IPS-18c (cell line): Measurements from ENCODE around the gene FAT1.

Experiments used
- H3K4me3 ChIP-seq: 2 replicates; pipeline ENCODE4 v1.7.0; 2013; ENCODE audit warnings: low read depth, mild to moderate bottlenecking, low read length, moderate library complexity; ENCODE audit not compliant: insufficient read depth
- H3K9me3 ChIP-seq: one replicate; pipeline ENCODE4 v1.6.1; 2013; ENCODE audit warnings: mild to moderate bottlenecking, low read length, moderate library complexity; ENCODE audit not compliant: control insufficient read depth, insufficient read depth

FAT1 gene

DNA sequence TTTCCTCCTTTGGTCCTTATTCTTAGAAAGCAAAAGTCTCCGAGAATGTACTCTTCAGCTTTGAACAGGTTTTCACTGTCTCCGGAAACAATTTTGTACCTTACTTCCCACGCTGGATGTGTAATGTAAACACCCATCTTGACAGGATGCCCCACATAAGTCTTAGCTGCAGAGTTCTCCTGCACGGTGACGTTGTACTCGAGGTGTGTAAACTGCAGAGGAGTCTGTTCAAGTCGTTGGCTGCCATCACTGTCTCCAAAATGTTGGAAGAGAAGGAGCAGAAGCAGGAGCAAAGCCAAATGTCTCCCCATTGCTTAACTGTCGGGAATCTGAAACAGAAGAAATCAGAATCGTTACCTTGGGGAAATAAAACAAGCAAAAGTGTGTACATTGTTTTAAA, 14.1 kb downstream of the FAT1 start:
- Histone ChIP-seq H3K4me3 (no peak overlapping the region), H3K9me3 (peaks cover 2% of the 10 kb centered on the region)

DNA sequence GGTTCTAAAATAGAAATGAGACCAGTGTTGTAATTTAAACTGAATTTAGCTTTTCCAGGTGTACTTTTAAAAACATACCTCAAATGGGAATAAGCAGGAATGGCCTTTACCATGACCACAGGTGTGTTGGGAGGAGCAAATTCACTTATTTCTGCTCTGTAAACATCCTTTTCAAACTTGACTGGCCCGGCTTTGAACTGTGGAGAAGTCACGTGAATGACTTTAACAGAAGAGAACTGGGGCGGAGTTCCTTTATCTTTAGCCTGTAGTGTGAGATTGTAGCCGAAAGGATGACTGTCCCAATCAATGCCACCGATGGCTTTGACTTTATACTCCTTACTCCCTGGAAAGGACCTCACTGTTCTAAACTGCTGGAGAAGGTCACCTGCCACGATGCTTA, 15.1 kb downstream of the FAT1 start:
- H3K4me3 ChIP-seq: no peak overlapping the region
- H3K9me3 ChIP-seq: no peaks in the 10 kb centered on the region

DNA sequence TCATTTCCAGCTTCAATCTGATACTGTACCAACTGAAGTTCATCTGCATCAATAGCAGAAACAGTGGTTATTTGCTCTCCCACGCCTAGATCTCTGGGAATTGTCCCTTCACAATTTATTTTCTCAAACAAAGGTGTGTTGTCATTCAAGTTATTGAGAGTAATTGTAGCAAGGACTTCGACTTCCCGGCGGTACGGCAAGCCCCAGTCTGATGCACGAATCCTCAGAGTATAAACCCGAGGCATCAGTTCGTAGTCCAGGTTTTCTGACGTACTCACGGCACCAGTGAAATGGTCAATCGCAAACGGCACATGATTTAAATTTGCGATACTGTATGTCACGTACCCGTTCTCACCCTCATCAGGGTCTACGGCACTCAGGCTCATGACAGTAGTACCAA, 15.7 kb downstream of the FAT1 start:
- Histone ChIP-seq H3K4me3 (no peak overlapping the region), H3K9me3 (no peaks in the 10 kb centered on the region)

DNA sequence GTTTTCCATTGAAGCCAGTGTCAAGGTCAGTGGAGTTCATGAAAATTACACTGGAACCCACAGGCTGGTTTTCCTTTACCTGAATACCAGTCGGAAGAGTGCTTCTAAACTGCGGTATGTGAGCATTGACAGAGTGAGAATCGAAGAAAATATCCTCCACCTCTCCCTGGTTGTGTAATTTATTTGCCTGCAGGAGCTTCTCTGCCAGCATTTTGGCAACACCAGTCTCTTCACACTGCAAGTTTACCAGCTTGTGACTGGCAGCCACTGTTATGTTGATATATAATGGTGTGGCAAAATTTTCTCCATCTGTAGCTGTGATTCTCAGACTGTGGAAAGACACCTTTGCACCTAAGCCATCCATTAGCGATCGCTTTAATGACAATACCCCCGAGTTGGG, 16.1 kb downstream of the FAT1 start:
- no peaks in the 10 kb centered on the region for H3K9me3 ChIP-seq

DNA sequence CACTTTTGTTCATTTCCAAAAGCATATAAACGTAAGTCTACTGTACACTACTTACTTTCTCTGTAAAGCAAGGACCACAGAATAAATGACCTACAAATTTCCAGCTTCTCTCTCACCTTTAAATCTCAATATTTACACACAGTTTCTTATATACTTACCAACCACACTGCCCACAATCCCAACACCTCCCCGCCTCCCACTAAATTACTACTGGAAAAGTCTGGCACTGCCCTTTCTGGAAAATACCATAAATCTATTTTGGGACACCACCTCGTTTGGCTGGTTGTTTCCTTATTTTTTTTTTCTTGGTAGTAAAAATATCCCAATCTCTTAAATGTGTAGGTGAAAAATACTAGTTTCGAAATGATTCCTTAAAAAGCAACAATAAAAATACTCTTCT, 19.6 kb downstream of the FAT1 start:
- H3K4me3 ChIP-seq: no peak overlapping the region

More for the DNA sequence above, 16.1 kb downstream of the FAT1 start:
- H3K4me3 ChIP-seq: no peak overlapping the region

DNA sequence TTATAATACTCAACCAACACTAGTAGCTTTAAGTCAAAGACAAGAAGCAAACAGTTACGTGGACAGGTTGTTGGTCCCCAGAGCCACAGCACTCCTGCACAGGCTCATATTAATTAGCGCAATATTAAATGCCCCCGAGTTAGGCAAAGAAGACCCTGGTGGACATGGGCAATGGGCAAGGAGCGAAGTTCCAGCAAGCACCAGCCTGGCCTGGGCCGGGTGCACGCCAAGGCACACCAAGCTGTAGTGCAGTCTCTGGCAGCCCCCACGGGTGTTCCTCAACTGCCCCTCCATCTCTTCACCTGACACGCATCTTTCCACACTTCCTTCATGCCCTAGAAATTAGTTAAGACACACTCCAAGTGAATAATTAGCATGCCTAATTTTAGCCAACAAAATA, 20.1 kb downstream of the FAT1 start:
- Histone ChIP-seq H3K4me3 (no peak overlapping the region), H3K9me3 (no peaks in the 10 kb centered on the region)

More for the DNA sequence above, 19.6 kb downstream of the FAT1 start:
- H3K9me3 ChIP-seq: no peaks in the 10 kb centered on the region

DNA sequence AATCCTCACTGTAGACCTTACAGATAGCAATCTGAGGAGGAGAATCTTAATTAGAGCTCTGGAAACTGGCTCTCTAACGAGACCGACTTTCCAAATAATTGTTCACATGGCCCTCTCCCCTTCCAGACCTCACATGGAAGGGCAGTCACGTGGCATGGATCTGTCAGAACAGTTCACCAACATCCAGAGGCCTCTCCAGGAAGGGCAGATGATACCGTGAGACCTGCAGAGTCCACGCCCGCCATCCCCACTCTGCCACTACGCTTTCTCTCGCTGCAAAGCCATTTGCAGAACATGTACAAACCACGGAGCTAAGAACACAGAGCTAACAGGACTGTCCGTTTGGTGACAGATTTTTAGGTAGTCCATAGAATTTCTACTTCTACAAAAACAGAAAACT, 20.7 kb downstream of the FAT1 start:
- H3K9me3 ChIP-seq: no peaks in the 10 kb centered on the region
- H3K4me3 ChIP-seq: no peak overlapping the region

DNA sequence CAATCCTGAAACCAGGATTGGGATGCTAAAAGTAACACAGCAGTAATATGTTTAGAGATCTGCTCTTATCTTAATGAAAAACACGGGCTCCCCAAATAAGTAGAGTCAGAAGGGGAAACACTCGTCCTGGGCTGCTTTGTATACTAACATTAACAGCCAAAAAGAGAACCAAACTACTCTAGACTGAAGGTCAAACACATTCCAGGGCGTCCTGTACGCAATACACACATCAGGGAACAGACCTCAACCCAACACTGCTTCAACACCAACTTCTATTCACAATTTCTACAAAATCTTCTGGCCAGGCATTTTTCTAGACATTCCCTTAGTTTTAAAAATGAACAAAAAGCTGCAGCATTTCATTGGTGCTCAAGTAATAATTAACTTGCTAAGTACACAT, 21.4 kb downstream of the FAT1 start:
- no peaks in the 10 kb centered on the region for H3K9me3 ChIP-seq
- no peak overlapping the region for H3K4me3 ChIP-seq

DNA sequence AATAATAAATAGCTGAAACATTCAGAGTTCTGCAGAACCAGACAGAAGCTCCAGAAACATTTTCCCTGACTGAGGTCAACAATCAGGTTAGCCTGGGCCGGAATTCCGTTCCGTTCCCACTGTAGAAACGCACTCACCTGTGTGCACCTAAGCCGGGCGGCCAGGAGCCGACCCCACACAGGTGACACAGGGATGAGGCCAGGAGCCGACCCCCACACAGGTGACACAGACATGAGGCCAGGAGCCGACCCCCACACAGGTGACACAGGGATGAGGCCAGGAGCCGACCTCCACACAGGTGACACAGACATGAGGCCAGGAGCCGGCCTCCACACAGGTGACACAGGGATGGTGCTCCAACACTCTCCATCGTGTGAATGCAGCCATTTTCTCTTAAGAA, 21.9 kb downstream of the FAT1 start:
- no peak overlapping the region for H3K4me3 ChIP-seq

DNA sequence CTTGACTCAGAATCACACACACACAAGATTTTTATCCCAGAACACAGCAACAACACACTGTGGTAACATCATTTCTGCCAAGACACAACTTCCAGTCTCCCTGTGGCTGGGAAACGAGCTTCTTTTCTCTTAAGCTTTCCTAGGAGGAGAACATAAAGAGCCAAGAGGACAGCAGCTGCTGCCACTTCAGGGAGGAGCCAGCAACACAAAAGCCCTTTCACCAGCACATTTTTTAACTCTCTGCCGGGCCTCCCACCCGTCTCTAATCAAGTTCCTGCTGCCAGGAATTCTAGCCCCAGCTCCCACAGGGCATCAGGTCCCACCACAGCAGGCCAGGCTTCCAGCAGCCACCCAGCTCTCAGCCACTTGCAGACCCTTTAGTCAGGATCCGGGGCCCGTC, 22.4 kb downstream of the FAT1 start:
- H3K9me3 ChIP-seq: no peaks in the 10 kb centered on the region
- no peak overlapping the region for H3K4me3 ChIP-seq

More for the DNA sequence above, 21.9 kb downstream of the FAT1 start:
- H3K9me3 ChIP-seq: no peaks in the 10 kb centered on the region

DNA sequence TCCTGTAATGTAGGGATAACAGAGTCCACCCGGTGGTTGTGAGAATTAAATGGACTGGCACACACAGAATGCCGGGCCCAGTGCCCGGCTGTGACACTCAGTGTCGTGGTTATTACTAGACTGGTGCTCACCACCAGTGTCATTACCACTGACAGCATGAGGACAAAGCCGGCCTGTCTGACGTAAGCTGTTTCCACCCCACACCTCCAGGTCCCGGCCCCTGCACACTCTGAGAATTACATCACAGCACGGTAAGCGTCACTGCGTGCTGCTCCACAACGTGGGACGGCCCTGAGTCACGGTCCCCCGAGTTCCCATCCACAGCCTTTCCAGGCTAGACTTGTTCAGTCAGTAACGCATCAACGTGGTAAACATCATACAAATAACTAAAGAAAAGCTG, 22.9 kb downstream of the FAT1 start:
- H3K9me3 ChIP-seq: no peaks in the 10 kb centered on the region
- no peak overlapping the region for H3K4me3 ChIP-seq

DNA sequence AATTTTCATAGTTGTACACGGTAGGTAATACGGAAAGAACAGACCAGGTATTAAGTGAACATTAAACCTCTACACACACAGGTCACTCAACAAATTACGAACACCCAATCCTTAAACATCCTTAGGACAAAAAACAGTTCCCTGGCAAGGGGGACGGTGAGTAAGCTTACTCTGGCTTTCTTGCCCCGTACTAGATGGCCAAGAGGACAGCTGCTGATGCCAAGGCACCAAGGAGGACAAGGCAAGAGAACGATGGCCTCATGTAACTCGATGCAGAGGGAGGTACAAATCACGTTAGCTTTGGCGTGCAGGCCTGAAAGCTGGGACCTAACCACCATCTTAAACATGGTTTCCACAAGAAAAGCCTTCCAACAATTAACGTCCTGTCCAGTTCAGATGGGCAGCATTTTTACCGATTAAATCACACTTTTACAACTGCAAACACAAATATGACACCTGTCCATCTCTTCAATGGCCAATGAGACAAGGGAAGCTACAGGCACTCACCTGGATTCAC, 23.7 kb downstream of the FAT1 start:
- Histone ChIP-seq H3K4me3 (no peak overlapping the region), H3K9me3 (no peaks in the 10 kb centered on the region)

DNA sequence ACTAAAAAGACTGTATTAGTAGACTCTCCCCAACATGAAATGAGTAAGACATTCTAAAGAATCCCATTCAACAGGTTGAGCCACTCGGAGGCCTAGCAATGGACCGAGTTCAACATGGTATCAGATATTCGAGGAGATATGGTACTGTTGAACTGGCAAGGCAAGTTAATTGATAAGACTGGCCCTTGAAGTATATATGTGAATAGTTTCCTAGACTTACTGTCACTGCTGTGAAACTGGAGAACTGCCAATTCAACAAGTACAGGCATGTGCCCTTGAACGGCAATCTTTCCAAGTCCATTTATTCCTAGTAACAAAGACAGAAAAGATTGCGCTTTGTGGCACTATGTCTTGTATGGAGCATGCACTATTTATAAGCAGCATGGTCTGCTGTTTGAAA, 24.4 kb downstream of the FAT1 start:
- no peak overlapping the region for H3K4me3 ChIP-seq

DNA sequence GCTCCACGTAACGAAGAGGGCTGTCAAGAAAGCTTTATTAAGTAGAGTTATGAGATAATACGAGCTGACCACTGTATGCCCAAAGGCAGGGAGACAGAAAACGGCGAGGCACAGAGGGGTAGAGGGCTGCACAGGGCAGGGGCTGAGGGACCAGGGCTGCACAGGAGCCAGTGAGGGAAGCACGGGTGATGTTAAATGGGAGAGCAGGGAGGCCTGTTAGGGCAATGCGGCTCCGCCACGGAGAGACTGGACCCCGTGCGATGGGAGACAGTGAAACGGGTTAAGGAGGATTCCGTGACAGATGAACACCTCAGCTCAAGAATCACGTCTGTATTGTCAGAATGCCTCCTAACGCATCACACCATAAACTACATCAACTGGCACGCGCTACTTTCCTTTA, 25.1 kb downstream of the FAT1 start:
- Histone ChIP-seq H3K9me3 (no peaks in the 10 kb centered on the region), H3K4me3 (no peak overlapping the region)

More for the DNA sequence above, 24.4 kb downstream of the FAT1 start:
- H3K9me3 ChIP-seq: no peaks in the 10 kb centered on the region

DNA sequence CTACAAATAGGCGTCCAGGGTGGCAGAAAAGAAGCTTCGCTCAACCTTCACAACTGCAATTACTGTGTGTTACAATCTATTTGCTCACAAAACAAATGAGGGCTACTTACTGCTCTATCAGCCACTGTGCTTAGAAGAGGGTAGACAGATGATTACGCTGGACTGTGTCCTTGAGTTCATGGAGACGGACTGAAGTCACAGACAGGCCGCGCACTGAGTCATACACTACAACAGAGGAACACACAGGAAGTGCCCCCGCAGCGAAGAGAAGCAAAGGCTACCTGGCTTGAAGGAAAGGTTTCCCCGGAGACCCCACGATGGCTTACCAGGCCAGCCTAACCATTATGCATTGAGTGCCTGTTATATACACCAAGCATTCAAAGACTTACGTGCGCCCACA, 25.6 kb downstream of the FAT1 start:
- H3K4me3 ChIP-seq: no peak overlapping the region
- H3K9me3 ChIP-seq: no peaks in the 10 kb centered on the region

DNA sequence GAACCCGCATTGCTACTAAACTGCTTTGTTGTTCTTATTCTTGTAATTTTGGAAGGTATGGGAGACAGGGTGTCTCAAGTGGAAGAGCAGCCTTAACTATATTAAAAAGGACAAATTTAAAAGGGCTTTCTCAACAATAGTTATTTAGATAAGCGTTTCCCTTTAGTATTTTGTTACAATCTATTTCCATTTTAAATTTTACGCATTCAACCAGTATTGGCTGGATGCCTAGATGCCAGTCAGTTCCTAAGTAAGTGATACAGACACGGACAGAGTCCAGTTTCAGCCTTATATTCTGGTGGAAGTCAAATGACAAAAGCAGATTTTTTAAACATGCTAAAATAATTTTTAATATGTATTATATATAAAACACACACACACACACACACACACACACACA, 28.3 kb downstream of the FAT1 start:
- H3K9me3 ChIP-seq: no peaks in the 10 kb centered on the region
- H3K4me3 ChIP-seq: no peak overlapping the region

DNA sequence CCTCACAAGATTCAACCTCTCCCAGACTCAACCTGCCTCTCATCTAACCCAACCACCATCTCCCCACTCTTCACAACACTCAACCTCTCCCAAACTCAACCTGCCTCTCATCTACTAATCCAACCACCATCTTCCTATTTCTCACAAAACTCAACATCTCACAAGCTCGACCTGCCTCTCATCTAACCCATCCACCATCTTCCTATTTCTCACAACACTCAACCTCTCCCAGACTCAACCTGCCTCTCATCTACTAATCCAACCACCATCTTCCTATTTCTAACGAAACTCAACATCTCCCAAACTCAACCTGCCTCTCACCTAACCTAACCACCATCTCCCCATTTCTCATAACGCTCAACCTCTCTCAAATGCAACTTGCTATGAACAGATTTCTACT, 29.8 kb downstream of the FAT1 start:
- no peak overlapping the region for H3K4me3 ChIP-seq

DNA sequence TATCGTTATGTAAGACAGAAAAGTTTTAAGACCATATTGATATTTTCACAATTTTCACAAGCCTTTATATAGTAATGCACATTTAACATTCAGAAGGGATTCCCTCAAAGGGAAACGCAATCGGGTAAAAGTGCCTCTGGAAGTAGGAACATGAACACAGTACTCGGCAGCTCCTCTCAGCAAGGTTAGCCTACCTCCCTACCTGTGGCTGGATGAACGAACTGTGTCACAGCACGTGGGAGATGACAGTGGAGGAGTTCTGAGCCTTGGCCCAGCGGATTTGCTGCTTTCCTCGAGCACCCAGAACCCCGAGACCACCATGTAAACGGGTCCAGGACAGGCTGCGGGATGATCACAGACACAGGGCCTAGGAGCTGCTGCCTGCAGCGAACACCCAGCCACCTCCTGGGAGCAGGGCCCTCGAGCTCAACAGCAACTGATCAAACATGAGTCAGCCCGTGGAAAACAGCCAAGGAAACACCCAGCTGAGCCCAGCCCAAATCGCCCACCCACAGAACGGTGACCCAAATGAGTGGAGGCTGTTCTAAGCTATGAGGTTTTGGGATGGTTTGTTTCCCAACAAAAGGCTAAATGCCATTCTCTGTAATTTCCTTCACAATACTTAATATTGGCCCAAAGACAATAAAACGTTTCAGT, 30.4 kb downstream of the FAT1 start:
- no peaks in the 10 kb centered on the region for H3K9me3 ChIP-seq

More for the DNA sequence above, 29.8 kb downstream of the FAT1 start:
- no peaks in the 10 kb centered on the region for H3K9me3 ChIP-seq

DNA sequence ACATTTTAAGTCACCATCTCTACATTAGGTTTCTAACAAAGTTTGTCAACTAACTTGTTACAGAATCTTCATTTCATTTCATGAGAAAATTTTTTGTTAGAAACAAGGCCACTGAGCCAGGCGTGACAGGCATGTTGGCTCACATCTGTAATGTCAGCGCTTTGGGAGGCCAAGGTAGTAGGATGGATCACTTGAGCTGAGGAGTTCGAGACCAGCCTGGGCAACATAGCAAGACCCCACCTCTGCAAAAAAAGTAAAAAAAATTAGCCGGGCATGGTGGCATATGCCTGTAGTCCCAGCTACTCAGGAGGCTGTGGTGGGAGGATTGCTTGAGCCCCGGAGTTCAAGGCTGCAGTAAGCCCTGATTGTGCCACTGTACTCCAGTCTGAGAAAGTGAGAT, 32.3 kb downstream of the FAT1 start:
- no peaks in the 10 kb centered on the region for H3K9me3 ChIP-seq
- H3K4me3 ChIP-seq: no peak overlapping the region

More for the DNA sequence above, 30.4 kb downstream of the FAT1 start:
- H3K4me3 ChIP-seq: no peak overlapping the region
